Tibial nerve (tissue), 4 donors: ENCODE data around the gene ZNF423. TPM values are rescaled to one million over a fixed set of nuclear protein-coding genes. Genes with fewer than 3 reads are reported as not detected.

Experiments
- DNase-seq, 2 donors: peaks; one replicate each; pipeline ENCODE4 v3.0.0-alpha.2; 2019; ENCODE audit warnings: low spot score in 2 of 2
- H3K27ac ChIP-seq, 4 donors: fragments of 200-600 bp; sonication (generic) in 3 of 4; one replicate each; pipeline ENCODE4 v1.5.1; 2017 to 2019; ENCODE audit warnings: mild to moderate bottlenecking in 1 of 4
- H3K27me3 ChIP-seq, 2 donors: fragments of 200-600 bp; sonication (generic) in 1 of 2; one replicate each; pipeline versions ENCODE4 v1.5.1 to v1.6.0; 2017 to 2019
- H3K36me3 ChIP-seq, 3 donors: fragments of 200-600 bp; sonication (generic); one replicate each; pipeline ENCODE4 v1.5.1; 2018 to 2019
- H3K4me1 ChIP-seq, 4 donors: fragments of 200-600 bp; sonication (generic) in 3 of 4; one replicate each; pipeline ENCODE4 v1.5.1; 2017 to 2019
- H3K4me3 ChIP-seq, 4 donors: fragments of 200-600 bp; sonication (generic) in 3 of 4; one replicate each; pipeline ENCODE4 v1.5.1; 2017 to 2019; ENCODE audit warnings: mild to moderate bottlenecking in 1 of 4, moderate library complexity in 1 of 4
- H3K9me3 ChIP-seq, 4 donors: fragments of 200-600 bp; sonication (generic) in 3 of 4; one replicate each; pipeline ENCODE4 v1.5.1; 2017 to 2019
- CTCF ChIP-seq, 5 experiments: fragments of 200-600 bp in 3 of 5; fragments of 450-650 bp in 2 of 5; sonication (generic) in 3 of 5; IDR thresholded peaks; one replicate each; pipeline ENCODE4 v1.5.1; 2016 to 2019; ENCODE audit warnings: antibody characterized with exemption in 5 of 5, mild to moderate bottlenecking in 3 of 5, moderate library complexity in 2 of 5
- EP300 ChIP-seq, 2 donors: sonication (generic); formaldehyde crosslinking; IDR thresholded peaks; one replicate each; pipeline ENCODE4 v1.6.1; 2017; ENCODE audit warnings: antibody characterized with exemption in 2 of 2, mild to moderate bottlenecking in 1 of 2
- POLR2A ChIP-seq, 2 donors: fragments of 450-650 bp; IDR thresholded peaks; one replicate each; pipeline ENCODE4 v1.6.1; 2017; ENCODE audit warnings: antibody characterized with exemption in 2 of 2, mild to moderate bottlenecking in 2 of 2, moderate library complexity in 2 of 2
- WGBS, 2 donors: methylation state at CpG; one replicate each; pipeline ENCODE4 v1.1.5; 2018; 5-methylcytosine and 5-hydroxymethylcytosine counted together
- small RNA-seq: library from RNA; depleted of rRNA; stranded (forward); fragments of <200 nt; gene quantifications from one replicate; pipeline ENCODE3, GENCODE V24; 2016
- total RNA-seq, 4 donors: library from RNA; depleted of rRNA; stranded (reverse); fragments of >200 nt; gene quantifications; one replicate each; pipeline ENCODE4 v1.1.0, GENCODE V29; 2016

Gene ZNF423
- total RNA-seq, 4 donors from 2014 or later = 15.9 to 20.5 (median 18.5) TPM

GRCh38 chr16:49439676-49440075 is 416.2 kb downstream of the ZNF423 start:
- no peaks in the 10 kb centered on the region for H3K36me3 ChIP-seq
- peaks cover 0 to 16% (median 0%) of the 10 kb centered on the region in 4 donors for H3K4me1 ChIP-seq
- no peaks in the 10 kb centered on the region for H3K27me3 ChIP-seq
- H3K4me3 ChIP-seq = no peak overlapping the region
- WGBS, 2 donors = 91 to 93% methylated on average over 4 of the region's 4 CpGs
- no peak overlapping the region for H3K27ac ChIP-seq
- no peaks in the 10 kb centered on the region for H3K9me3 ChIP-seq
- TF ChIP-seq POLR2A (IDR thresholded peaks at IDR 0.05) (no peak), EP300 (IDR thresholded peaks at IDR 0.05) (no peak), CTCF (IDR thresholded peaks at IDR 0.05) (no peak)
- DNase-seq = no peak

- DNase-seq = no peak
Observed at GRCh38 chr16:49439050-49439449, 416.9 kb downstream of the ZNF423 start.

More at GRCh38 chr16:49439050-49439449, 416.9 kb downstream of the ZNF423 start:
- Histone ChIP-seq H3K36me3 (no peaks in the 10 kb centered on the region), H3K4me3 (no peak overlapping the region), H3K27me3 (no peaks in the 10 kb centered on the region), H3K27ac (no peak overlapping the region), H3K4me1 (peaks cover 0 to 16% (median 0%) of the 10 kb centered on the region in 4 donors), H3K9me3 (no peaks in the 10 kb centered on the region)
- TF ChIP-seq POLR2A (IDR thresholded peaks at IDR 0.05) (no peak), CTCF (IDR thresholded peaks at IDR 0.05) (no peak), EP300 (IDR thresholded peaks at IDR 0.05) (no peak)
- 53 to 67% methylated on average over 7 of the region's 7 CpGs for WGBS, 2 donors

Small RNA genes lying within 50 kb of the gene (small RNA-seq; reads per million reads assigned to genes)
- gene MRPS21P7 = not detected
- gene MRPS21P8 = not detected

Other genes starting within 250 kb of the ZNF423 start
- gene CNEP1R1, start 169.1 kb upstream of the ZNF423 start, total RNA-seq = 10 to 100 TPM in 2 of 4 donors, 1 to 10 TPM in 2; 5.3 to 23.2 (median 10.2) TPM
- 10 to 100 TPM; 24.1 to 62.7 (median 38.9) TPM for gene HEATR3, start 209.9 kb upstream of the ZNF423 start, total RNA-seq